Upper lobe of left lung (tissue), 4 donors: ENCODE measurements around the gene AP1AR.

ENCODE experiments used
- EP300 ChIP-seq, 4 donors: sonication (generic); formaldehyde crosslinking; IDR thresholded peaks; one replicate each; pipeline ENCODE4 v1.5.1; 2017; ENCODE audit warnings: antibody characterized with exemption in 4 of 4, control low read depth in 2 of 4
- POLR2A ChIP-seq, 4 donors: fragments of 450-650 bp; IDR thresholded peaks; one replicate each; pipeline ENCODE4 v1.5.1; 2016 to 2017; ENCODE audit warnings: antibody characterized with exemption in 4 of 4, mild to moderate bottlenecking in 2 of 4
- TF ChIP-seq, protein P1 (sequence below), 6 experiments: fragments of 450-650 bp in 4 of 6; fragments of 200-600 bp in 2 of 6; sonication (generic) in 2 of 6; IDR thresholded peaks; one replicate each; pipeline ENCODE4 v1.5.1; 2016 to 2019; ENCODE audit warnings: antibody characterized with exemption in 6 of 6

GRCh38 chr4:112270051-112270450, 38.5 kb downstream of the AP1AR start:
- TF ChIP-seq, protein P1, sequence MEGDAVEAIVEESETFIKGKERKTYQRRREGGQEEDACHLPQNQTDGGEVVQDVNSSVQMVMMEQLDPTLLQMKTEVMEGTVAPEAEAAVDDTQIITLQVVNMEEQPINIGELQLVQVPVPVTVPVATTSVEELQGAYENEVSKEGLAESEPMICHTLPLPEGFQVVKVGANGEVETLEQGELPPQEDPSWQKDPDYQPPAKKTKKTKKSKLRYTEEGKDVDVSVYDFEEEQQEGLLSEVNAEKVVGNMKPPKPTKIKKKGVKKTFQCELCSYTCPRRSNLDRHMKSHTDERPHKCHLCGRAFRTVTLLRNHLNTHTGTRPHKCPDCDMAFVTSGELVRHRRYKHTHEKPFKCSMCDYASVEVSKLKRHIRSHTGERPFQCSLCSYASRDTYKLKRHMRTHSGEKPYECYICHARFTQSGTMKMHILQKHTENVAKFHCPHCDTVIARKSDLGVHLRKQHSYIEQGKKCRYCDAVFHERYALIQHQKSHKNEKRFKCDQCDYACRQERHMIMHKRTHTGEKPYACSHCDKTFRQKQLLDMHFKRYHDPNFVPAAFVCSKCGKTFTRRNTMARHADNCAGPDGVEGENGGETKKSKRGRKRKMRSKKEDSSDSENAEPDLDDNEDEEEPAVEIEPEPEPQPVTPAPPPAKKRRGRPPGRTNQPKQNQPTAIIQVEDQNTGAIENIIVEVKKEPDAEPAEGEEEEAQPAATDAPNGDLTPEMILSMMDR (IDR thresholded peaks at IDR 0.05) = no peak
- TF ChIP-seq POLR2A (IDR thresholded peaks at IDR 0.05) (no peak), EP300 (IDR thresholded peaks at IDR 0.05) (no peak)
